GM12878 (cell line): Measurements from ENCODE around the gene DIMT1. TPM values are rescaled to one million over a fixed set of nuclear protein-coding genes. Genes with fewer than 3 reads are reported as not detected.
A peak's percentile ranks its signal among the peaks of the same experiment; 100 is the strongest.

ENCODE experiments used
- ATAC-seq: fragments of 200-7000 bp; cut with Tn5 transposase; 3 replicates; pipeline ENCODE4 v1.9.1; 2020; ENCODE audit warnings: mild to moderate bottlenecking, moderate library complexity
- BruUV-seq: library from RNA; stranded (reverse); fragments of 400-500 nt; replicated peaks from 2 replicates; lab custom pipeline; 2021; lab: Mats Ljungman, UMichigan
- CTCF ChIA-PET: fragments of 300-600 bp; sonication (Branson Sonifier 250); formaldehyde crosslinking; extraction: SDS; loops from one replicate; lab custom pipeline; 2021; ENCODE audit warnings: inconsistent platforms; lab: Yijun Ruan, JAX
- POLR2A ChIA-PET: fragments of 350-600 bp; formaldehyde crosslinking; extraction: SDS; loops from one replicate; lab custom pipeline; 2021; ENCODE audit warnings: inconsistent platforms; lab: Charles Lee
- RAD21 ChIA-PET: fragments of 300-600 bp; sonication (Branson Sonifier 250); formaldehyde crosslinking; loops from one replicate; lab custom pipeline; 2023; ENCODE audit warnings: antibody characterized with exemption; ENCODE audit not compliant: unreplicated experiment; lab: Charles Lee
- SMC1A ChIA-PET: fragments of 300-600 bp; sonication (Branson Sonifier 250); formaldehyde crosslinking; loops from one replicate; lab custom pipeline; 2023; ENCODE audit not compliant: unreplicated experiment, uncharacterized antibody; lab: Charles Lee
- DNase-seq: peaks from one replicate; pipeline ENCODE4 v3.0.0-alpha.2; 2011; ENCODE audit warnings: low read depth, low spot score
- FAIRE-seq: peaks from 3 replicates; lab custom pipeline; 2011; peaks lifted over from hg19 to GRCh38; lab: Jason Lieb, UNC
- H2AFZ ChIP-seq: 2 replicates; pipeline ENCODE4 v1.6.0; 2011; ENCODE audit warnings: low read depth, low read length, control low read depth; ENCODE audit not compliant: control insufficient read depth
- H3K27ac ChIP-seq: 2 replicates; pipeline ENCODE4 v1.5.1; 2011; ENCODE audit warnings: control low read depth; ENCODE audit not compliant: control insufficient read depth, insufficient read depth
- H3K27me3 ChIP-seq, 2 experiments: replicated peaks in 1 of 2; 2 replicates each; pipeline versions ENCODE4 v1.6.0 to v1.6.1; 2011; ENCODE audit warnings: low read length in 1 of 2; ENCODE audit not compliant: control insufficient read depth in 2 of 2, insufficient read depth in 2 of 2
- H3K36me3 ChIP-seq, 2 experiments: 2 replicates each; pipeline ENCODE4 v1.5.1; 2011; ENCODE audit warnings: low read length in 1 of 2; ENCODE audit not compliant: control insufficient read depth in 2 of 2, insufficient read depth in 2 of 2
- H3K4me1 ChIP-seq: 2 replicates; pipeline ENCODE4 v1.6.1; 2011; ENCODE audit warnings: mild to moderate bottlenecking, low read length, moderate library complexity, mixed read lengths; ENCODE audit not compliant: control insufficient read depth, insufficient read depth
- H3K4me2 ChIP-seq: 2 replicates; pipeline ENCODE4 v1.6.0; 2011; ENCODE audit warnings: control low read depth; ENCODE audit not compliant: control insufficient read depth, insufficient read depth
- H3K4me3 ChIP-seq: fragments of 200-600 bp; sonication (generic); 2 replicates; pipeline ENCODE4 v1.5.1; 2016
- H3K79me2 ChIP-seq: 2 replicates; pipeline ENCODE4 v1.6.0; 2011; ENCODE audit warnings: low read length; ENCODE audit not compliant: control insufficient read depth, insufficient read depth
- H3K9ac ChIP-seq: 2 replicates; pipeline ENCODE4 v1.8.0; 2011; ENCODE audit warnings: low read length, control low read depth, mixed read lengths; ENCODE audit not compliant: control insufficient read depth, insufficient read depth
- H3K9me3 ChIP-seq: replicated peaks from 3 replicates; pipeline ENCODE4 v1.5.1; 2011; ENCODE audit warnings: mild to moderate bottlenecking, low read length; ENCODE audit not compliant: control insufficient read depth, insufficient read depth
- H4K20me1 ChIP-seq: 2 replicates; pipeline ENCODE4 v1.6.0; 2011; ENCODE audit not compliant: control insufficient read depth, insufficient read depth
- BRCA1 ChIP-seq: IDR thresholded peaks from 2 replicates; pipeline ENCODE4 v1.6.1; 2011; ENCODE audit warnings: low read depth, low read length, improper control_type of control experiment
- ELK1 ChIP-seq: IDR thresholded peaks from 2 replicates; pipeline ENCODE4 v1.6.1; 2012; ENCODE audit warnings: low read depth, low read length, improper control_type of control experiment
- IRF5 ChIP-seq: fragments of 450-650 bp; IDR thresholded peaks from 2 replicates; pipeline ENCODE4 v1.6.1; 2017; ENCODE audit warnings: borderline replicate concordance
- MTA2 ChIP-seq: fragments of 450-650 bp; IDR thresholded peaks from 2 replicates; pipeline ENCODE4 v1.6.1; 2016; ENCODE audit warnings: low read depth, mild to moderate bottlenecking, moderate library complexity
- MXI1 ChIP-seq: fragments of 150-350 bp; IDR thresholded peaks from 2 replicates; pipeline ENCODE4 v1.6.1; 2011; ENCODE audit warnings: low read depth, mild to moderate bottlenecking, inconsistent platforms, low read length, improper control_type of control experiment
- NR2C2 ChIP-seq: IDR thresholded peaks from 2 replicates; pipeline ENCODE4 v1.6.1; 2011; ENCODE audit warnings: borderline replicate concordance, low read depth; ENCODE audit not compliant: control insufficient read depth, insufficient read length
- PKNOX1 ChIP-seq: fragments of 450-650 bp; IDR thresholded peaks from 2 replicates; pipeline ENCODE4 v1.6.1; 2016; ENCODE audit warnings: mild to moderate bottlenecking
- RAD51 ChIP-seq: fragments of 450-650 bp; IDR thresholded peaks from 2 replicates; pipeline ENCODE4 v1.6.1; 2016; ENCODE audit warnings: moderate library complexity, mild to moderate bottlenecking, inconsistent platforms
- SMAD1 ChIP-seq: fragments of 450-650 bp; IDR thresholded peaks from 2 replicates; pipeline ENCODE4 v1.6.1; 2018; ENCODE audit warnings: mild to moderate bottlenecking, low read depth; ENCODE audit not compliant: partially characterized antibody
- STAT1 ChIP-seq: fragments of 450-650 bp; conservative IDR thresholded peaks from 2 replicates; pipeline ENCODE4 v1.6.1; 2014; ENCODE audit warnings: antibody characterized with exemption, mild to moderate bottlenecking
- TCF7 ChIP-seq: IDR thresholded peaks from 2 replicates; pipeline ENCODE4 v1.6.1; 2014; ENCODE audit warnings: antibody characterized with exemption, borderline replicate concordance
- ZNF592 ChIP-seq: fragments of 450-650 bp; IDR thresholded peaks from 2 replicates; pipeline ENCODE4 v1.6.1; 2017; ENCODE audit warnings: mild to moderate bottlenecking, moderate library complexity
- WGBS: methylation state at CpG from one replicate; pipeline ENCODE4 v1.1.6; 2016; ENCODE audit warnings: low lambda C conversion rate; ENCODE audit not compliant: insufficient replicate concordance, insufficient coverage; ENCODE audit errors: missing lambda C conversion rate; 5-methylcytosine and 5-hydroxymethylcytosine counted together
- in situ Hi-C: fragments of 300-500 bp; cut with MboI; formaldehyde crosslinking; loops from 9 replicates; pipeline ENCODE4 v1.14.3; 2018; ENCODE audit warnings: mixed read lengths
- intact Hi-C: fragments of 100-400 bp; cut with micrococcal nuclease; formaldehyde crosslinking; loops from one replicate; pipeline ENCODE4 v1.14.2; 2022; ENCODE audit not compliant: unreplicated experiment
- polyA plus RNA-seq, 11 experiments: library from polyadenylated mRNA; depleted of rRNA in 4 of 11; unstranded in 6 of 11; stranded (reverse) in 5 of 11; fragments of >200 nt; fragmentation: Nextera tagmentation in 4 of 11; fragmentation: Illumina TruSeq in 1 of 11; extraction: Ambion mirVana in 4 of 11; extraction: Trizol in 1 of 11; gene quantifications; 1 replicate in 1 of 11; 2 replicates in 10 of 11; pipeline versions ENCODE4 v1.2.1 to v1.2.3, GENCODE V29; 2011 to 2016; ENCODE audit warnings: inconsistent platforms in 2 of 11, missing spikeins in 2 of 11, low read depth in 1 of 11
- total RNA-seq, 4 experiments: library from RNA; depleted of rRNA in 3 of 4; stranded (reverse); fragments of >200 nt in 3 of 4; fragmentation: Illumina TruSeq in 1 of 4; extraction: Trizol in 1 of 4; gene quantifications; 2 replicates each; pipeline versions ENCODE4 v1.2.1 to v1.2.3, GENCODE V29; 2013 to 2021

The DIMT1 gene
- total and polyA plus RNA-seq, 10 of the 15 experiments (the other 5 are each of a cell fraction or from before 2014, with no cell fraction given): 19.0 to 66.2 (median 31.6) TPM

GRCh38 chr5:62413711-62414110 lies 10.0 kb upstream of the DIMT1 start:
- BruUV-seq: no TSS peak
- Histone ChIP-seq H3K79me2 (peaks cover 32% of the 10 kb centered on the region), H3K36me3 (no peaks in the 10 kb centered on the region; a peak in 1 of 4 replicates), H4K20me1 (no peaks in the 10 kb centered on the region), H3K4me2 (peak overlapping the region; percentile 85), H3K27ac (no peak overlapping the region), H3K4me3 (peak overlapping the region; percentile 80), H3K9me3 (no peaks in the 10 kb centered on the region), H3K27me3 (no peaks in the 10 kb centered on the region), H3K9ac (no peak overlapping the region), H3K4me1 (peaks cover 4% of the 10 kb centered on the region; the same call in 1 of the 2 replicates), H2AFZ (no peak overlapping the region)
- CTCF ChIA-PET: interaction anchor here (0.8 to 2.8 kb wide), 5 partner anchors 11 to 189 kb away, joined by 3 to 36 read pairs (median 4); partner anchors contain the start of gene DIMT1
- ATAC-seq (no peak), DNase-seq (no peak), FAIRE-seq (no peak)
- 62% methylated on average over 3 of the region's 3 CpGs for WGBS
- in situ Hi-C loops: no loop called here
- POLR2A ChIA-PET: interaction anchor here (1.8 to 3.1 kb wide), 2 partner anchors 8 to 10 kb away, joined by 5 to 56 read pairs; partner anchors contain the start of gene DIMT1
- RAD21 ChIA-PET: interaction anchor here (1.1 to 2.6 kb wide), 2 partner anchors 8 to 11 kb away, joined by 3 to 41 read pairs; partner anchors contain the start of gene DIMT1
- intact Hi-C loops: no loop called here
- SMC1A ChIA-PET: interaction anchor here (0.7 to 4.6 kb wide), 4 partner anchors 11 to 432 kb away, joined by 3 to 47 read pairs (median 6); partner anchors contain the start of gene DIMT1
- TF ChIP-seq ELK1 (no peak), NR2C2 (no peak), ZNF592 (no peak), BRCA1 (no peak), MTA2 (no peak), IRF5 (no peak), TCF7 (no peak), SMAD1 (no peak), MXI1 (no peak), PKNOX1 (no peak), RAD51 (no peak), STAT1 (no peak)
